Glomerular visceral epithelial cell (primary cell): ENCODE measurements around the gene HS1BP3.
A peak's percentile ranks its signal among the peaks of the same experiment; 100 is the strongest.

Experiments used
- DNase-seq: peaks from one replicate; pipeline ENCODE4 v3.0.0-alpha.2; 2016; ENCODE audit errors: extremely low spot score

The HS1BP3 gene

DNA sequence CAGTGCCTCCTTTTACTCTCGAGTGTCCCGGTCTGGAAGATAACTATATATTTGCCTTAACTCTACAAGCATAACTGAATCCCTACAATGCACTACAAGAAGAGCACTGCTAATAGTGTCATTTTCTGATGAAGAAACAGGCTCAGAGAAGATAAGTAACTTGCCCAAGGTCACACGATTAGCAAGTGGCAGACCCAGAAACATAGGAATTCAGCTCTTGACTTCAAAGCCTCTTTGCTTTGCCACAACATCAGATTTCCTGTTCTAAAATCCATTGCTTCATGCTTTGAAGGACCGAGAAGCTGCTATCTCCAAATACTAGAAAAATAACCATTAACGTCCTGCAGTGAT, 65.6 kb downstream of the HS1BP3 start:
- no peak for DNase-seq

GRCh38 chr2:20584399-20585358, 66.2 kb downstream of the HS1BP3 start:
- DNase-seq = peak; percentile 99

GRCh38 chr2:20584045-20584398, 66.9 kb downstream of the HS1BP3 start:
- no peak for DNase-seq

DNA sequence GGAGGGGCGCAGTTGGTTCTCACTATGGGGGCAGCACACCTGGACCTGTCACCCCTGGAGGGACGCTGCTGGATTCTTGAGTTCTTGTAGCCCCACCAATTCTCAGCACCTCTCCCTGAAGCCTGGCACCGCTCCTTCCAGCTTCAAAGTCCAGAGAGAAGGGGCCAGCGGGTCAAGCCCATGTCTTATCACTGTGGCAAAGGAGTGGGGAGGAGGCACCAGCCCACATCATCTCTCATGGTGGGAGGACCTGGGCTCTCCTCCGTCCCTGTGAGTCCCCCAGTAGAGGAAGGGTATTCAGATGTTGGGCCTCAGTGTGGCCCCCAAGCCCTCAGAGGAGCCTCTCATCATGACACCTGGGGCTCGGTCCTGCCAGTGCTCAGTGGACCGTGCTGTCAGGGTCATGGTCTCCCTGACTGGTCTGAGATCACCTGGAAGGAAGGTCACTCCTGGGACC, 67.4 kb downstream of the HS1BP3 start:
- no peak for DNase-seq

DNA sequence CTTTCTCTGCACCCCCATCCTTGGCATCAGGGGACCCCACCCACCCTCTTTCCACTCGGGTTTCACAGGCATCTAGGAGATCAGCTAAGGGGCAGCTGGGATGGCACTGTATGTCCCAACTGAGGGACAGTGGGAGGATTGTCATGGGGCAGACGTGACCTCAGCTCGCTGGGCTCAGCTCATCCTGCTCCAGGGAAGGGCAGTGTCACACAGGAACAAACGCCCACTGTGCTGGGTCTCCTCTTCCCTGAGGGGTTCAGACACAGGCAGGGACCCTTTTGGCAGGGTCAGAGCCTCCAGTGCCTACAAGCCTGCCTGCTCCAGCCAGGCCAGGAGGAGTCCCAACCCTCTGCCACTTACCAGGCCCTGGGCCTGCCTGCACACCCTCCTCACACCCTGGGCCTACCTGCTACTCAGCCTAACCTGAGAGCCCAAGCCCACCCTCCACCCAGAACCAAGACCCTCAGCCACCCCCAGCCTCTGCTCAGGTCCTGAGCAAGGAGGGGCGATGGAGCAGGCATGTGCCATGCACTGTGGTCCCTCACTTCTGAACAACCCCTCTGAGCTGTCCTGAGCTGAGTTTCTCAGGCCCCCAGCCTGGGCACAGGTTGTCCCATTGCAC, 68.2 kb downstream of the HS1BP3 start:
- no peak for DNase-seq

DNA sequence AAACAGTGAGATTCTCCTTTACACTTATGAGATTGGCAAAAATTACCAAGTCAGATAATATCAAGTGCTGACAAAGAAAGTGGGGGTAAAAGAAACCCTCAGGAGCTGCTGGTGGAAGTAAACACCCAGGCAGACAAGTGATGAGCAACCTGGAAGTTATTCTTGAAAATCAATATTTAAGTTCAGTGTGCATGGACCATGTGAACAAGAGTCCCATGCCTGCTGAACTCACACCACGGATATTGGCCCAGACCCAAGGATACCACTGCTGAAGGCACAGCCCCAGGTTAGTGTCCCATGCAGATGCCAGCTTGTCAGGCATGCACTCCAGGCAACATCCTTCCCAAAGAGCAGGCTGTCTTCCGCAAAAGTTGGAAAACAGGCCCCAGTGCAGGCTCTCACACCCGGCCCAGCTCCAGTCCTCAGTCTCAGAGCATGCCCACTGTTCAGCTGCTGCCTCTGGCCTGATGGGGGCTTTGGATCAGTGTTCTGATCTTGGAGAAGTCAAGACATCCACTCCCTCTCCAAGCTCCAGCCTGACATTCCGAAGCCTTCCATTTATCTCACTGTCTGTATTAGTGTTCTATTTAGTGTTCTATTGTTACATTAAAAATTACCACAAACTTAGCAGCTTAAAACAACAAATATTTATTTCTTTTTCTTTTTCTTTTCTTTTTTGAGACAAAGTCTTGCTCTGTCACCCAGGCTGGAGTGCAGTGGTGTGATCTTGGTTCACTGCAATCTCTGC, 70.0 kb downstream of the HS1BP3 start:
- DNase-seq = peak; percentile 41

DNA sequence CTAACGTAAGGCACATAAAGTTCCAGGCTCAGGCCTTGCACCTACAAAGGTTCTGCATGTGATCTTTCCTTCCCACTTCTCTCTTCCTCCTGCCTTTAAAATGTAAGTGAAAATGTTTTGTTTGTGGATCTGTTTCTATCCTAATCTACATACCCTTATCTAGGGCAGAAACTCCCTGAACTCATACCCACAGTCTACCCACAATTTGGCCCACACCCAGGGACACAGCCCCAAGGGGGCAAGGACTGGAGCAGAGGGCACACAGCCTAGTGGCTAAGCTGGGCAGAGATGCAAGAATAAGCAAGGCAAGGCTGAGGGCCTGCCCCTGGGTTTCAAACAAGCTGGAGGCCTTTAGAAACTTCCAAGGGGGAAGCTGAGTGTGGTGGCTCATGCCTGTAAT, 71.0 kb downstream of the HS1BP3 start:
- DNase-seq = peak; percentile 33

- peak; percentile 98 for DNase-seq
Observed at GRCh38 chr2:20578895-20579825, 71.7 kb downstream of the HS1BP3 start.

- DNase-seq = no peak
Observed at GRCh38 chr2:20578266-20578894, 72.5 kb downstream of the HS1BP3 start.

GRCh38 chr2:20577495-20578235, 73.2 kb downstream of the HS1BP3 start:
- peak; percentile 85 for DNase-seq

GRCh38 chr2:20576598-20577115, 74.2 kb downstream of the HS1BP3 start:
- peak; percentile 57 for DNase-seq

DNA sequence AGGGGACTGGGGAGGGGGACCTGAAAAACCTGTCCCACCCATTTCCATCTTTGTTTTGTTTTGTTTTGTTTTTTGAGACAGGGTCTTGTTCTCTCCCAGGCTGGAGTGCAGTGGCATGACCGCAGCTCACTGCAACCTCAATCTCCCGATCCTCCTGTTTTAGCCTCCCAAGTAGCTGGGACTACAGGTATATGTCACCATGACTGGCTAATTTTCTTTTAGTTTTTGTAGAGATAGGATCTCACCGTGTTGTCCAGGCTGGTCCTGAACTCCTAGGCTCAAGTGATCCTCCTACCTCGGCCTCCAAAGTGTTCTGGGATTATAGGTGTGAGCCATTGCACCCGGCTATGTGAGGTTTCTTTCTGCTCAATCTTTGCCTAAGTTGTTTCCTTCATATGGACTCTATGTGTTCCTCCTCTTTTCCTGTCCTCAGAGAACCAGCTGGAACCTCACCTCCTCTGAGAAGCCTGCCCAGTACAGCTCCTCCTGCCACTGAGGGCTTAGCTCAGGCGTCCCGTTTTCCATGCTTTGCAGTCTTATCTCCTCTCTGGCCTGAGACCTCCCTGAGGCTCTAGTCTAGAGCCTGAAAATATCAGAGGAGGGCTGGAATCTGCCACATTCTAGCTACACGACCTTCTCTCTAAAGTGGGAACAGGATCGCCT, 74.8 kb downstream of the HS1BP3 start:
- no peak for DNase-seq

DNA sequence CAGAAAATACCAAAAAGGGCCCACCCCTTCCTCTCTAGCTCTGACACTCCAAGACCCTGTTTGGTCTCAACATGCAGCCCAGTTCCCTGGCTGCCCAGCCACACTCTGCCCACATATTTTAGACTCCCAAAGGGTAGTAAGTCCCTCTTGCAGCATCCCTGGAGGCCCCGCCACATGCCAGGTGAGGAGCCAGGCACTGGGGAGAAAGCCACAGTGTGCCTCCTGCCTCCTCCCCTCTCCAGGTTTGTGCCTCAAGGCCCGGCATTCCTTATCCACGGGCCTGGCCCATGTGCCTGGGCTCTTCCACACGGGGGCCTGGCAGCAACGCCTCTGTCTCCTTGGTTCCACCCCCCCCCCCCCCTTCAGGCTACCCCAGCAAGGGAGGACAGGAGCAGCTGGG, 75.5 kb downstream of the HS1BP3 start:
- no peak for DNase-seq

DNA sequence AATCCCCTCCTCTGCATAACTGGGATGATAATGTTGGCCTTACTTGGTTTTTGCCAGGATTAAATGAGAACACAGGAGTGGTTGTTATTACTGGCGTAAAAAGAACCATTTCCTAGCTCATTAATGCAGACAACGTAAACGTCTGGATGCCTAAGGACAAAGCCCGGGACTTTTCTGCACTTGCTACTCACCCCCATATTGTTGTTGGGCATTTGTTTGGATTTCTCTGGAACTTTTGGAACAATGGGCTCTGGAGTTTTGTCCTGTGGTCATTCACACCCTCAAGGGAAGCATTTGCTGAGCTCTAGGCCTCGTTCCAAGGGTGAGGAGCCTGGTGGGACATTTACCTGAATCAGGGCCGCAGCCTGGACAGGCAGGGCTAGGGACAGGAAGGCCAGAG, 76.0 kb downstream of the HS1BP3 start:
- no peak for DNase-seq

GRCh38 chr2:20574423-20574911, 76.4 kb downstream of the HS1BP3 start:
- no peak for DNase-seq

- no peak for DNase-seq
Observed at GRCh38 chr2:20573620-20574422, 77.1 kb downstream of the HS1BP3 start.

DNA sequence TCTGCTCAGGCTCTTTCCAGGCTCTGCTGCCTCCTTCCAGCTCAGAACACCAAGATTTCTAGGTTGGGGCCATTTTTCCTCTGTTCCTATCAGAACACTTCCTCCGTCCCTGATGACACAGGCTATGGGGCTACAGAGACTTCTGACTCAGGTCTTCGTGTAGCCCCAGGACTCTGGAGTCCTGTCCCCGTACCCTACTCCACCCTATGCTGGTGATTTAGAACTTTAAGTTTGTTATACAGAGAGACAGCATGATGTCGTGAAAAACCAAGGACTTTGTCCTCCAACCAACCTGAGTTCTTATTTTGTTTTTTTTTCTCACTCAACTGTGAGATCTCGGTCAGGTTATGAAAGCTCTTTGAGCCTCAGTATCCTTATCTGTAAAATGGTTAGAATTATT, 78.7 kb downstream of the HS1BP3 start:
- DNase-seq = no peak

DNA sequence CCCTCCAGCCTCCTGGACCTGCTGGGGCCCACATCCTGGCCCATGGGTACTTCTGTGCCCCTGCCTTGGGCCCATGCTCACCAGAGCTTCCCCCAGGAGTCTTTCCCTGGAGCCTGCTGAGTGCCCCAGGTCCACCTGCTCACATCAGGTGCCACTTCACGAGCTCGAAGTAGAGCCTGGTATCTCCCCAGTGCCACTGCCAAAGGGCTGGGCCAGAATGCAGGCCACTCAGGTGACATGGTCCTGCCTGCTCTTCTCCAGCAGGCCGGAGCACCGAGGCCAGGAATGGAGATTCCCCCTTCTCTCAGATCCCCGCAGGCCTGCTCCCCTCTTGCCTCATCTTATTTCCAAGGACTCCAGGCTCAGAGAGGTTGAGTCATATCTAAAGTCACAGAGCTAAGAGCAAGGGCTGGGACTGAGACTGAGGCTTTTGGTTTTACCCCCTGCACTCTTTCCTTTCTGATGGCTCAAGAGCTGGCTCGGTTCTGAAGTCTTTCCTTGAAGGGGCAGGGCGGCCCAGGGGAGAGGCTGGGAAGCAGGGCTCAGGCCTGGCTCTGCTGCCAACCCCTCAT, 79.2 kb downstream of the HS1BP3 start:
- no peak for DNase-seq
